ENCODE measurements around the gene GALNT17.

Gene GALNT17

DNA sequence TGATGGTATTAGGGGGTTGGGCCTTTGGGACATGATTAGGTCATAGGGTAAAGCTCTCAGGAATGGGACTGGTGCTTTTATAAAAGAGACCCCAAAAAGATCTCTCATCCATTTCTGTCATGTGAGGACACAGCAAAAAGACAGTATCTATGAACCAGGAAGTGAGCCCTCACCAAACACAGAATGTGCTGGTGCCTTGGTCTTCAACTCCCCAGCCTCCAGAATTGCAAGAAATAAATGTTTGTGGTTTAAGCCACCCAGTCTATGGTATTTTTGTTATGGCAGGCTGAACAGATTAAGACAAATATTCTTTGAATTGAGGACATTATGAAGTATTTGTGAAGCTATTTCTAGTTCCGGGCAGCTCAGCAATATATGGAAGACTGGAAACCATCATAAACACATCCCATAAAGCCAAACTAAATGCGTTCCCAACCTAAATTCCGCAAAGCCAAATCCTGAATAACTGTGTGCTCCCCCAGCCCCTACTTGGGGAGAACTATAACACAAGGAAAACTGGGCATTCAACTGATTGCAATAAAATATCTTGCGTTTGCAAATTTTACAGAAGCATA is 153.7 kb downstream of the GALNT17 start:
- no peak for DNase-seq (ENCODE audit: low read depth)

DNA sequence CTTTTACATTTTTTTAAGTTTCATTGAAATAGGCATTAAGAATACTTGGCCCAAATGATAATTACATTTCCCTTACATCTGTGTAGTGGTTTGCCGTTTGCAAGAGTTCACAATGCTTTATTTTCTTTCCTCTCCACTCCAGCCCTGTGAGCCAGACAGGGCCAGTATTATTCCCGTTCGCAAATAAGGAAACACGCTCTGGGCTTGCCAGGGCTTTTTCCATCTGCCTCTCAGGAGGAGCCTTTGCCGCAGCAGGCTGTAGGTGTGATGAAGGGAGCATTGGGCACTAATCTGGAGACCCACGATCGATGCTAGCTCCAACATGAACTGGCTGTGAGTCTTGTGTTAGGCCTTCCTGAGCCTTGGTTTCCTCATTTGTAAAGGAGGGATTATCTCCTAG is 154.4 kb downstream of the GALNT17 start:
- DNase-seq (ENCODE audit: low read depth): no peak

DNA sequence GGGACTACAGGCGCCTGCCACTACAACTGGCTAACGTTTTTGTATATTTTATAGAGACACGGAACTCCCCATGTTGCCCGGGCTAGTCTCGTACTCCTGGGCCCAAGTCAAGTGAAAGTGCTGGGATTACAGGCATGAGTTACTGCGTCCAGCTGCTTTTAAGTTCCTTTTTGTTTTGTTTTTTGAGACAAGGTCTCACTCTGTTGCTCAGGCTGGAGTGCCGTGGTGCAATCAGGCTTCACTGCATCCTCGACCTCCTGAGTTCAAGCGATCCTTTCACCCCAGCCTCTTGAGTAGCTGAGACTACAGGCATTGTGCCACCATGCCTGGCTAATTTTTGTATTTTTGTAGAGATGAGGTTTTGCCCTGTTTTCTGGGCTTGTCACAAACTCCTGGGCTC is 155.0 kb downstream of the GALNT17 start:
- no peak for DNase-seq (ENCODE audit: low read depth)

DNA sequence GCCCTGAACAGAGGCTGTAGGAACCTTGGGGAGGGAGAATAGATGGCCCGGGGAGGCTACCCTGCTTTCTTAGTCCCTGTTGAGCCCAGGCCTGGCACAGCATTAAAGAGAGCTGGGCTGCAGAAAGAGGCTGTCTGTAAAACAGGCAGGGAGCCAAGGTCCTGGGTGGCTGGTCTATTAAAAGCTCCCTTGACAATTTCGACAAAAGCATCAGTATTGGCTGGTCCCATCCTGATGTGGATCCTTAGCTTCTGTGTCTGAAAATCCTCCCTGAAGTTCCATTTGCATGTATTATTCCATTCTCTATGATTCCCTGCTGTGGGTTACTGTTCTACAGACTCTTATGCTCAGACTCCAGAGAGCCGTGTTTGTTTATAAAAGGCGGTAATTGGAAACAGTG is 158.5 kb downstream of the GALNT17 start:
- no peak for DNase-seq (ENCODE audit: low read depth)

DNA sequence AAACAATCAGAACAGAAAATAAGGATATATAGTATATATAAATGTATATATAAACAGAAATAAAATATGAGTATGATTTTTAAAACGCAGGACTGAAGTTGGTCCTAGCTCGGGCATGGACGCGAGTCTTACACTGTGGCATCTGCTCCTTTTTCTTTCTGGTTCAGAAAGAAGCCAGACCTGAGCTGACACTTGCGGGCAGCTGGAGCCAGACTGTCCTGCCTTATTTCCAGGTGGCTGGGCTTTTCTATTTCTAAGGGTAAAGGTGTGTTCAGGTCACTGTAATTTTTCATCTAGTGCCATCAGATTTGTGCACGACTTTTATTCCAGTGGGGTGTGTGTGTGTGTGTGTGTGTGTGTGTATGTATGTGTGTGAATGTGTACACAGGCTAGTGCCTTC is 166.4 kb downstream of the GALNT17 start:
- no peak for DNase-seq (ENCODE audit: low read depth)

DNA sequence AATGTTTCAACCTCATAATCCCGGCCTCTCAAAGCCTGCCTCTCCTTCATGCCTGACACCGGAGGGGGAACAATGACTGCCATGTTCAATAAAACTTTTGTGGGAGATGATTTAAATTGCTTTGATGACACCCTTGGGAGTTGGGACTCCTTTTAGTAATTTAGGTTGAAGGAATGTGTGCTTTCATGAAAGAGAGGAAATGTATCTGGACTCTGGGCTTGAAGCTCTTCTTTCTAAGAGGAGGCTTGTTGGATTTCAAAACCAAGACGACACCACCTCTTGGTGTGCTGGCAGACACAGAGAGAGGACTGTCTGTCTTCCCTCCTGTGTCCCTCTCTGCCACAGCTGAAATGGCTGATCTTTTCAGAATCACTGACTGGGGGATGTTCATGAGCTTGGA is 168.1 kb downstream of the GALNT17 start:
- DNase-seq (ENCODE audit: low read depth): no peak

DNA sequence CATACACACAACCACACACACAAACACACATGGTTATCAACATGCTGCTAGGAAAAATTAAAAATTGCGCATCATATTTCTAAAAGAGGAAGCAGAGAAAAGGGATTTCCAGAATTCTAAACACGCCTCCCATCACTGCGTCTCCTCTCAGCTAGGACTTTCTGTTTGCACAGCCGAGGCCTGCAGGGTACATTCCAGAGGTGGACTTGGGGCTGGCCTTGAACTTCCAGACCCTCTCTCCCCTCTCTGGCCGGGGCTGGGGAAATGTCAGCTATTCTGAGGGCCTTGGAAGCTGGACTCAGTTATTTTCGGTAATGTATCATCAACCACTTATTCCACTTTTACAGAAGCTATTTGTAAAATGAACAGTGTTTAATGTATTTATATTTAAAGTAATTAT is 168.7 kb downstream of the GALNT17 start:
- DNase-seq (ENCODE audit: low read depth): no peak

DNA sequence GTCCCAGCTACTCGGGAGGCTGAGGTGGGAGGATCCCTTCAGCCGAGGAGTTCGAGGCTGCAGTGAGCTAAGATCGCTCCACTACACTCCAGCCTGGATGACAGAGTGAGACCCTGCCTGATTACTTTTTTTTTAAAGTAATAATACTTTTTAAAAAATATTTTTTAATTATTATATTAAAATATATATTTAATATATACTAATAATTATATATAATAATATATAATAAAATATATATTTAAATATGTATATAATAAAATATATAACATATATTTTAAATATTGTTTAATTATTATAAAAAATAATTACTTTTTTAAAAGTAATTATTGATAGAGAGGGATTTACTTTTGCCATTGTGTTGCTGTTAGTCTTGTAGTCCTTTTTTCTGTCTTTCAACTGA is 169.2 kb downstream of the GALNT17 start:
- DNase-seq (ENCODE audit: low read depth): no peak

DNA sequence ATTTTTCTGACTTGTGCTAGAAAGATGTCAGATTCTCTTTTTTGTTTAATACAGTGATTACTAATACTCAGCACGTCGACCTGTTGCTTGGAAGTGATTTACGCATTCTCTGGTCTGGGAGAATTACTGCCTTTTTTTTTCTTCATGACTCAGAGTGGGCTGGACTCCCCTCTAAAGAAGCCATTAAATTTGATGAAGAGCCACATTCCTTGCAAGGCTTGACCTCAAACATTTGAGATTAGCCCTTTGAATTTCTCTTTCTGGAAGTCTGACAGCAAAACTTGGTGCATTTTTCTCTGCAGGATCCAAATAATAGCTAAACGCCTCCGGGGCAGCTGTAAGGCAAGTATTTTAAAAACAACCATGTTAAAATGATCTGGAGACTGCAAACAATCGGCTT is 171.6 kb downstream of the GALNT17 start:
- no peak for DNase-seq (ENCODE audit: low read depth)

DNA sequence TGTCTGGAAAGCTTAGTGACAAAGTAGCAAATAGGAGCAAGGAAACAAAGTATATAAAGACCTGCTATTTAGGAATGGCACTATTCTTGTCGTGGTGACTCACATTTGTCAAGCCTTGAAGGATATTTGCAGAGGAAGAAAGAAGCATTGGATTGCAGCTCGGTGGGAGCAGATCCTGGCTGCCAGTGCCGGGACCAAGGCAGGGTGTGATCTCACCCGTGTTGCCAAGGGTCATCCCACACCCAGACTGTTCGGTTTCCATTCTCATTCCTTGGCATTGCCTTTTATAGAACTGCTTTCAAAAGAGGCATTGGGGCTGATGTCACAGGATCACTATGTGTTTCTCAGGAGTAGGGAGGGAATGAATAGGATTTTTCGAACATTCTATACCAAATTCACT is 176.2 kb downstream of the GALNT17 start:
- no peak for DNase-seq (ENCODE audit: low read depth)

DNA sequence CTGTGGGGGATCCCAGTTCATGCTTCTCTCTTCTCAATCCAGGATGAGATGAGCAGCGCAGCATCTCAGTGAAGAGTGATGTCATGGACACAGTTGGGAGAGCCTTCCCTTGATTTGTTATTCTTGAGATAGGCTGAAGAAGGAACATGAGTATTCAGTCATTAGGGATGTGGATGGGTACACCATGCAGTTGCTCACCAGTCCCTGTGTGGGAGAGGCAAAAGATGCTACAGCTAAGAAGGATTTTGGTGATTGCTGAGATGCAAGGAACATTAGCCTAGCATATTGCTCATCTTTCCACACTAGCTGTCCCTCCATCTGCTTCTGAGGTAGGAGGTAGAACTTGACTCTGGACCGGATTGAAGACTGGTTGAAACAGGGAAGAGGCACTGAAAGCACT is 179.6 kb downstream of the GALNT17 start:
- no peak for DNase-seq (ENCODE audit: low read depth)

DNA sequence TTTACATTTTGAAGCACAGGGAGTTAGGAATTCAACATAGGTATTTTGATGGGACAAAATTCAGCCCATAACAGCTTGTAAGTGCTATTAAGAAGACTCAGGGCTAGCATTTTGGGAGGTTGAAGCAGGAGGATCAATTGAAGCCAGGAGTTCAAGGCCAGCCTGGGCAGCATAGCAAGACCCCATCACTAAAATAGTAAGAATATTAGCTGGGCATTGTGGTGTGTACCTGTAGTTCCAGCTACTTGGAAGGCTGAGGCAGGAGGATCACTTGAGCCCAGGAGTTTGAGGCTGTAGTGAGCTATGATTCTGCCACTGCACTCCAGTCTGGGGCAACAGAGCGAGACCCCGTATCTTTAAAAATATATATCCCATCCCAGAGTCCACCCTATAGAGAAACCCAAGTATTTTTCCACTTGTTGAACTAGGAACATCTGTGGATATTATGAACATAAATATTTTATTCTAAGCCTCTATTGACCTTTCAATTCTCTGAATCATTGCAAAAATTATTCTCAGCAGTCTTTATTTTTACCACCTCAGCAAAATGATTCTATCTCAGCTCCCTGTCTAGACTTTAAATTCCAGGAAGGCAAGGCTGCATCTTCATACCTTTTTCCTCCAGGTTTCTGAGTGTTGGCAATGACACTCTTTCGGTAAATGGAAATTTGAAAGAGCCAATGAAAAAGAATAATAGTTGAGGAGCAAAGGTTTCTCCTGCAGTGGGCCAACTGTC is 181.0 kb downstream of the GALNT17 start:
- DNase-seq (ENCODE audit: low read depth): no peak

DNA sequence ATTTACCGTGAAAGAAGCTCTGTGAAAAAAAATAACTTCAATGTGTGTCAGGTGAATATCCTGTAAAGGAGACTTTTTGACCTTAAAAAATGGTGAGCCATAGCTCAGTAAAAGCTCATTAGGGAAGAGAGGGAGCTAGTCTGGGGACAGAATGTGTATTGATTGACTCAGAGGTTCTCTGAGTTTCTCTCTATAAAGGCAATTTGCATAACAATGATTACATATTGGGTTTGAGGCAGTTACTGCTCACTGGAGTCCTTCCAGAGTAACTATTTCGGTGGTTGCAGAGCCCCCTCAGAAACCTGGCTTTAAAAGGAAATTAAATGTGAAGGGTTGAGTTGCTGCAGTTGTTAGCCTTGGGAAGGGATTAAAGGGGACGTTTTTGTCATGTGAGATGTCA is 181.6 kb downstream of the GALNT17 start:
- no peak for DNase-seq (ENCODE audit: low read depth)

DNA sequence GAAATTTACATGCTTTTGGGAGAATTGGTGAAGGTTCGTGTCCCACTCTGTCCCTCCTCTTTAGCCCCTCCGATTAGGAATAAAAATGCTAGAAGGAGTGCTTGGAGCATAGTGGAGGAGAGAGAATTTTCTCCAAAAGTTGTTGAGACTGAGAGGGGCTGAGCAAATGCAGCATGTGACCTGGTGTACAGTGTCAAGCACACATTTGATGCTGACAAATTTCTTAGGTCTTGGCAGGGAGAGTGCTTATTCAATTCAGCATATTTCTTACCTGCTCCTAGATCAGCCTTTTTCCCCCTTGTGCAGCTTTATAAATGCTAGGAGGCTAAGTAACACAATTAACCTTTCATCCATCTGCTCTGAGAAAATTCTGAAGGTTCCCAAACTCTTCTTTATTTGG is 189.0 kb downstream of the GALNT17 start:
- no peak for DNase-seq (ENCODE audit: low read depth)

DNA sequence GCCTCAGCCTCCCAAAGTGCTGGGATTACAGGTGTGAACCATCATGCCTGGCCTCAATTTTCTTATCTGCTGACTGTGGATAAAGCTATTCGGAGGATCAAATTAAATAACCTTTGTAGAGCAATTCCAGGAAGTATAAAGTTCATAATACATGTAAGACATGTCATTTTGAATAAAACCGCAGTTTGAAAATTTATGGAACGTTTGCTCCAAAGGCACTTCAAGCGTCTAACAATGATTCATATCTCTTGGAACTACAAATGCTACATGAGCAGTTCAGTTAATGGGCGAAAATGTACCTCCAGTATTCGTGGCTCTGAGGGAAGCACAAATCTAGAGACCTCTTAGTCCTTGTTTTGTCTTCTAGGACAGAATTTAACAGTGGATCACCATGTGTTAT is 190.3 kb downstream of the GALNT17 start:
- DNase-seq (ENCODE audit: low read depth): no peak

DNA sequence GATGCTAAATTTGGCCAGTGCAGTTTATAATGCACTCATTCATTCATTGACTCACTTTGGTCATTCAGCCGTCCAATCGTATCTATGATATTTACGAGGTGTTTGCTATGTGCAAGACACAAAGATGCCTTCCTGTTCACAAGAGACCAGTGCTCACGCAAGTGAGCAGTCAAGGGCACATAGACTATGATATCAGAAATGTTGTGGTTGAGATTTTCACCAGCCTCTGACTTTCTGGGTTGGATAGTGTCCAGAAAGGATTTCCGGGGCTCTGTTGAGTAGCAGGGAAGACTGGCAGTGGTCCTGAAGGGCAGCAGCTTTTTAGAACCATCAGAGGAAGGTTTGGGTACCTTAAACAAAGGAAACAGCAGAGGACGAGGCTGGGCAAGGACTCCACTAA is 191.8 kb downstream of the GALNT17 start:
- no peak for DNase-seq (ENCODE audit: low read depth)

DNA sequence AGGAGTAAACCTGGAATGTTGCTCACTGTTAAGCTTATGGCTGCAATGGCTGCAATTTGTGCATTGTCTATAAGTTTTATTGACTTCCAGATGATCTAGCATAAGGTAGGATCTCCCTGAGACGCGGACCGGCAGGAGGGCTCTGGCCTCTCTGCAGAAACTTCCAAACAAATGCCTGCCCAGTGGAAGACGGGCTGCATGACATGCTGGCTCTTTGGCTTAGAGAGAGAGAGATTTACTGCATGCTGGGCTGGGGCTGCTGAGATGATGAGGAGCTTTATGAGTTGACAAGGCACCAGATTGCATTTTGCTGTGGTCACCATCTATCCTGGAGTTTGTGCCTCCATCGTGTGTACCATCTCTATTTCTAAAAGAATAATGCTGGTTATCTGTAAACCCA is 193.2 kb downstream of the GALNT17 start:
- DNase-seq (ENCODE audit: low read depth): no peak

DNA sequence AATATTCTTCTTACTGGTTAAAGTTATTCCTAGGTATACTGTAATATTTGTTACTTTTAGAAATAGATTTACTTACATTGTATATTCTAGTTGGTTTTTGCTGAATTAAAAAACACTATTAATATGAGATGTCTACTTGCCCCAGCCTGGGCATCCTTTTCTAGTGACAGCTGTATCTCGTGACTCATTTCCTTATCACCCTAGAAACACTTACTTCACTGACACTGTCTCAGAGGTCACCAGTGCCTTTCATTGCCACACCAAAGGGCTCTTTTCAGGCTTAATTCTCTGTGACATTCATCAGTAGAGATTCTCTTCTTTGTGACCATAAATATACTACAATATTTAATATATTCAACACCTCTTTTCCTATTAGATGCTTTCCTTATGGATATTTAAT is 194.7 kb downstream of the GALNT17 start:
- DNase-seq (ENCODE audit: low read depth): no peak

DNA sequence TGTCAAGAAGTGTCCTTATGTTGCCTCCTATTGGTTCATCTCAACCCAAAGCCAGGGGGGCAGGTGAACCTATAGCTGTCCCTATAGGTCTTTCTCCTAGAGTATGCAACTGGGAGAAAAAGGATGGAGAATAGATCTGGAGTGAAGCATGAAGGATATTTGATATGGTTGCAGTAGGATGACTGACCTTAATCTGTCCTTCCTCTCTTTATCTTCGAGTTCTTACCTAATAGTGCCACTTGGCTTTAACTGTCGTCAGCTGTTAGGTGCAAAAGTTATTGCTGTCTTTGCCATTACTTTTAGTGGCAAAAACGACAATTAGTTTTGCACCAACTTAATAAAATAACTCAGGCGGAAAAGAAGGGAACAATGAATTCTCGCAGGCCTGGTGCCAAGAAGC is 196.0 kb downstream of the GALNT17 start:
- no peak for DNase-seq (ENCODE audit: low read depth)

DNA sequence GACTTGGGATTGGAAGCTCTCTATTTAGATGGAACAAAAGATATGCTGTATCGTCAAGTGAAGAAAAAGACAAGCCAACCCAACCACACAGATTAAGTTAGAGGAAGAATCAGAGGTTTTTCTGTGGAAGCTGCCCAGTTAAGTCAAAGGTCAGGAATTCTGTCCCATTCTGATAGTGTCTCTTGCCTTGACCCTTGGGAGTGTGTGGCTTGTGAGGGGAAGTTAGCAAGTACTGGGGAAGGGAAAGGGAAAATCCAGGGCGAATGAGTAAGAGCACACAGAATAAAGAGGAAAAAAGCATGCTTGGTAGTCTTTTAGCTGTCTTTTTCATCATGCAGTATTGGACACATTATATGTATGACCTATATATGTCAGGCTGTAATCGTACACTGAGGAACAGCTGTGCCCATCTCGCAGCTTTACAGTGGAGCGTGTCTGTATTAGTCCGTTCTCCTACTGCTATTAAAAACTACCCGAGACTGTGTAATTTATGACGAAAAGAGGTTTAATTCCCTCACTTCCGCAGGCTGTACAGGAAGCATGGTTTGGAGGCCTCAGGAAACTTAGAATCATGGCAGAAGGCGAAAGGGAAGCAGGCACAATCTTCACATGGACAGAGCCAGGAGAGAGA is 197.2 kb downstream of the GALNT17 start:
- DNase-seq (ENCODE audit: low read depth): no peak

DNA sequence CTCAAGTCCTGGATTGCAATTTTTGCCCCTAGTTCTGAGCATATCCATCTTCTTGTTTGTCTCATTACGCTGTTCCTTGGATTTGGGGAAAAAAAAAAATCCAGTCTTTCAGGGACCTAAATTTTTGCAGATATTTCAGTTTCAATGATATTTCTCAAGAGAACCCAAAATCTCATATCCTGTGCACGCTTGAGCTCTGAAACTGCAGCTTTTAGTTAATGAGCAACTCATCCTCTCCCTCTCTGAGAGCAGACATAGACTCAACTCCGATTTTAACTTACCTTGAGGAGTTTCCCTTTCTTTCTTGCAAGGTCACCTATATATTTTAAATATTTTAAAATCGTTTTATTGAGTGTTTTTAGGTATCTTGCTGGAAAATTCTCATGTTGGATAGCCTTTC is 200.3 kb downstream of the GALNT17 start:
- DNase-seq (ENCODE audit: low read depth): no peak

DNA sequence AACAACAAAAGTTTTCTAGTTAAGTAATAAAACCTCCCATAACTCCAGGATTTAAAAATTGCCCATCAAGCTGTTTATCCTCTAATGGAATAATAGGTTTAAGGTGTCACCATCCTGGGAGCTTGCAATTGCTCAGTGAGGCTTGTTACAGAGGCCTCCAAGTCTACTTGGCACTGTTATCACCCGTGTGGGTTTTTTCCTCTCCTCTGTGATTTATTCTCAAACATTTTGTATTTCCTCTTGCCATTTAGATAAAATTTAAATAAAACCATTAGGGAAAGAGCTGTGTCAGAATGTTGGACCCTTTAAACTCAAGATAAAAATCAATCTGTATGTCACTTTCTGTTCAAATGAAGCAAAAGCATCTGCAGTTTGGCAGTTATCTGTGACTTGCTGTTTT is 202.6 kb downstream of the GALNT17 start:
- DNase-seq (ENCODE audit: low read depth): no peak

DNA sequence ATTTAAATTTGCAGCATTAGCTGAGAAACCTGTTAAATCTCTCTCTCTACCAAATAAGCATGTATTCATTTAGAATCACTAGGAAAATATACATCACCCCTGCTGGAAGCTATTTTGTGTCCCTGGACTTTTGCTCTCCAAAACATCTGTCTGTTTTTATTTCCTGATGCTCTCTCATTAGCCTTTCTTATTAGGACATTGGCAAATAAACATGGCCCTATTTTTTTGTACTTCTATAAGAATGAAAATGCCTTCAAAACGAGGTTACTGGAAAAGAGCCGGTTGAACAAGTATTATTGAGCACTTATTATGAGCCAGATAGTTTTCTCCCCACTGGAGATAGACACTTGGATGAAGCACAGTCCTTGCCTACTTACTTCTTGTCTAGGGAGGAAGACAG is 206.9 kb downstream of the GALNT17 start:
- DNase-seq (ENCODE audit: low read depth): no peak

DNA sequence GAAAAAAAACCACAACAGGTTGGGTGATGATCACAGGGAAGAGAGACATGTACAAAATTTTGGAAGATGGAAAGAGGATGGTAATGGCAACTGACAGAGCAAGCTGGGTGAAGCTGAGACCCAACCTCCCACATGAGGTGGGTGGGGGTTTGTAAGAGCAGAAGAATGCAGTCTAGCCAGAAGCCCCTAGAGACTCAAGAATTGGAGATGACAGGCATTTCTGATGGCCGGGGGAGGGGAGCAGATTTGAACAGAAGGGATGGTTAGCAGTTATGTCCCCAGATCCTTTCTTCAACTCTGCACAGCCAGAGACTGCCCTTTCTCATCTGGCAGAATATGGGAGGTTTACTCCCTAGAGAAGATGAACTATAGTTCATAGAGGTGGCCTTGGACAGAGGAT is 208.0 kb downstream of the GALNT17 start:
- DNase-seq (ENCODE audit: low read depth): no peak

All from amniotic epithelial cell (primary cell).